Measurements from ENCODE around the gene SLC39A11.
"Not testable (repeated sequence)": the region's sequence is repeated elsewhere in the genome, so short reads cannot be mapped to it uniquely, and the experiment has no call there.

The SLC39A11 gene

GRCh38 chr17:72782985-72783701 lies 309.3 kb downstream of the SLC39A11 start:
- no peak for DNase-seq (ENCODE audit: low read depth)

GRCh38 chr17:72782437-72782836 lies 310.1 kb downstream of the SLC39A11 start:
- DNase-seq (ENCODE audit: low read depth), result not testable (repeated sequence)

GRCh38 chr17:72778169-72779151 lies 314.0 kb downstream of the SLC39A11 start:
- DNase-seq (ENCODE audit: low read depth), result no peak

GRCh38 chr17:72775919-72776318 lies 316.6 kb downstream of the SLC39A11 start:
- no peak for DNase-seq (ENCODE audit: low read depth)

GRCh38 chr17:72775237-72775636 lies 317.3 kb downstream of the SLC39A11 start:
- DNase-seq (ENCODE audit: low read depth), result no peak

- DNase-seq (ENCODE audit: low read depth), result no peak
Observed at GRCh38 chr17:72774236-72774635, 318.3 kb downstream of the SLC39A11 start.

- not testable (repeated sequence) for DNase-seq (ENCODE audit: low read depth)
Observed at GRCh38 chr17:72773225-72773624, 319.3 kb downstream of the SLC39A11 start.

GRCh38 chr17:72772331-72772821 lies 320.1 kb downstream of the SLC39A11 start:
- no peak for DNase-seq (ENCODE audit: low read depth)

- no peak for DNase-seq (ENCODE audit: low read depth)
Observed at GRCh38 chr17:72771734-72772133, 320.8 kb downstream of the SLC39A11 start.

- DNase-seq (ENCODE audit: low read depth), result no peak
Observed at GRCh38 chr17:72766761-72767356, 325.6 kb downstream of the SLC39A11 start.

- no peak for DNase-seq (ENCODE audit: low read depth)
Observed at GRCh38 chr17:72765368-72766153, 326.9 kb downstream of the SLC39A11 start.

GRCh38 chr17:72764632-72765041 lies 327.9 kb downstream of the SLC39A11 start:
- no peak for DNase-seq (ENCODE audit: low read depth)

- no peak for DNase-seq (ENCODE audit: low read depth)
Observed at GRCh38 chr17:72763981-72764380, 328.5 kb downstream of the SLC39A11 start.

GRCh38 chr17:72761893-72762575 lies 330.5 kb downstream of the SLC39A11 start:
- not testable (repeated sequence) for DNase-seq (ENCODE audit: low read depth)

GRCh38 chr17:72761431-72761830 lies 331.1 kb downstream of the SLC39A11 start:
- DNase-seq (ENCODE audit: low read depth), result no peak

- no peak for DNase-seq (ENCODE audit: low read depth)
Observed at GRCh38 chr17:72760368-72760767, 332.1 kb downstream of the SLC39A11 start.

- DNase-seq (ENCODE audit: low read depth), result no peak
Observed at GRCh38 chr17:72759301-72759700, 333.2 kb downstream of the SLC39A11 start.

GRCh38 chr17:72756256-72756655 lies 336.2 kb downstream of the SLC39A11 start:
- no peak for DNase-seq (ENCODE audit: low read depth)

GRCh38 chr17:72754513-72754912 lies 338.0 kb downstream of the SLC39A11 start:
- no peak for DNase-seq (ENCODE audit: low read depth)

- DNase-seq (ENCODE audit: low read depth), result no peak
Observed at GRCh38 chr17:72751746-72752145, 340.7 kb downstream of the SLC39A11 start.

GRCh38 chr17:72749119-72749572 lies 343.3 kb downstream of the SLC39A11 start:
- DNase-seq (ENCODE audit: low read depth), result no peak
